Measurements from ENCODE around the gene CCDC61.

Gene CCDC61

GRCh38 chr19:46040125-46040524, 44.9 kb downstream of the CCDC61 start:
- DNase-seq (ENCODE audit: low read depth, low spot score), result no peak

DNA sequence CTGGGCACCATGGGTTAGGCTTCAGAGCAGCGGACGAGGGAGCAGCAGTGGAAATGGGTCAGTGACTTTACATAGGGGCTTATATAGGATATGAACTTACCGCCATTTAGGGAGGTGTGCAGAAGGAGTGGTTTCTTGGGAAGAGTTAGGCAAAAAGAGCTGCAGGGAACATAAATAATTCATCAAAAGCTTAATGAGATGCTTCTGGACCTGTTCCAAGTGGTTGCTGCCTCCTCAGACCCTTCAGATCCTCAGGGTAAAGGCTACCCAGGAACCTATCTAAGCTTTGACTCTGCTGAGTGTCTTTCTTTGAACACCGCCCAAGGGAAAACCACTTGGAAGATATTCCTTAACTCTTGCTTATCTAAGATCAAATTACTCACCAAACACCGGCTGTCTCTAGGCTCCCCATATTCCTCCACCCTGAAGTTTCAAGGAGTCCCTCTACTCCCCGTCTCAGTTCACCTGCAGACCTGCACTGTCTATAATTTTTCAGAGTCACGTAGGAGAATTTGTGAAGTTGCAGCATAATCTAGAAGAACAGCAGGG, 45.8 kb downstream of the CCDC61 start, which contains the start of gene IGFL4:
IGFL4 (minus strand) TSS at position 51 of the 549 bp plus-strand sequence; CDS start at position 11, 40 bp downstream.
- DNase-seq (ENCODE audit: low read depth, low spot score), result no peak

DNA sequence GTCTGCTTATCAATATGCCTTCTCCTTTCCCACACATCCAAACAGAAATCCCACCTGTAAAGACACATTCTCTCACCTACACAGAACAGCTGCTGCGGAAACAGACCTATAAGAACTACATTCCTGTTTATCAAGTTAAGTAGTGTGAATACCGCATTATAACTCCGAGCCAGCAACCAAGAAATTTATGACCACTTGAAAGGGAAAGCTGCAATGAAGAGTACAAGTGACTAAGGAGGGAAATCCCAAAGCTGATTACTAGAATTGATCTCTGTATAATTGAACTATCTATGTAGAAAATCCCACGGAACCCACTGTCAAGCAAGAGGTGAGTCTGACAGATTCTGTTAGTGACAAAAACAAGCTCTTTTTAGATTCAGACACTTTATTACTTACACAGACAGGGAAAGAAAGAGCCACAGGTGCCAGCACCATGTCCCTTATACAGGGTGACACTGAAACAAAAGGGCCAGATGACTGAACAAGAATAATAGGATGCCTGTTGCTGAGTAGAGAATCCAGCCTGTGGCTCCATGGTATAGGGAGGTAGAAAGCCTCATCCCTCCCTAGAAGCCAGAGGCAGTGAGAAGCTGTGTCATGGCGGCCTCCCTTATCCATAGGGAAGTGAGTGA, 47.1 kb downstream of the CCDC61 start:
- no peak for DNase-seq (ENCODE audit: low read depth, low spot score)

DNA sequence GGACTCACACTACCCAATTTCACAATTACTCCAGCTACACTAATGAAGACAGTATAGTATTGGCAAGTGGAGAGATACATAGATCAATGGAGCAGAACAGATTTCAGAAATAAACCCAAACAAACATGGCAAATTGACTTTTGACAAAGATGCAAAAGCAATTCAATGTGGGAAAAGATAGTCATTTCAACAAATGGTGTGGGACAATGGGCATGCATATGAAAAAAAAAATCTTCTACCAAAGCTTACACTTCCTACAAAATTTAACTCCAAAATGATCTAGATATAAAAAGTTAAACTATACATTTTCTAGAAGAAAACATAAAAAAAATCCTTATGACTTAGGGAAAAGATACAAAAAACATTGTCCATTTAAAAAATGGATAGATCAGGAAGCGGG, 48.3 kb downstream of the CCDC61 start:
- no peak for DNase-seq (ENCODE audit: low read depth, low spot score)

DNA sequence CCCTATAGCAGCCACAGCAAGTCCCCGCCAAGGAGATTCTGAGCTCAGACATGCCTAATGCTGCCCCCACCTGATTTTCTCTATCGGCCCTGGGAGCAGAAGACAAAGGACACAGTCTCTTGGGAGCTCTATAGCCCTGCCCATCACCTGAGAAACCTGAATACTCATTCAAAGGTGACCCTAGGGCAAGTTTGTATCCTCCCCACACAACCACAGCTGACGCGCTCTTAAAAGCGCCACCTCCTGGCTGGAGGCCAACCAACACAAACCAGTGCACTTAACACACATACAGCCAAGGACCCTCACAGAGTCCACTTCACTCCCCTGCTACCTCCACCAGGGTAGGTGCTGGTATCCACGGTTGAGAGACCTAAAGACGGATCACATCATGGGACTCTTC, 54.3 kb downstream of the CCDC61 start:
- DNase-seq (ENCODE audit: low read depth, low spot score), result peak; percentile 91

DNA sequence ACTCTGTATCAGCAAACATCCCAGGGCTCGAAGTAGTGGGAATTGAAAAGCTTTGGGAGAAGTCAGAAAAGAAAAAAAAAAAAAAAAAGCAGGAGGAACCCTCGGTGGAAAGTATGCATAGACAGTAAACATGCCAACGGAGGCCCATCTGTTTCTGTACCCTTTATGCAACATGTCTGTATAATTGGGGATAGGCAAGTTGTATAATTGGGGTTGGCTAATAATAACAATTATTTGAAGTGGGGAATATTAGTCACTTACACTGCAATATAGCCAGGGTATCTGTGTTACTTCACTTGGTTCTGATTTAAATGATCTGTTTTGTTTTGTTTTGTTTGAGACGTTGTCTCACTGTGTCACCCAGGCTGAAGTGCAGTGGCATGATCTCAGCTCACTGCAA, 57.6 kb downstream of the CCDC61 start:
- no peak for DNase-seq (ENCODE audit: low read depth, low spot score)

DNA sequence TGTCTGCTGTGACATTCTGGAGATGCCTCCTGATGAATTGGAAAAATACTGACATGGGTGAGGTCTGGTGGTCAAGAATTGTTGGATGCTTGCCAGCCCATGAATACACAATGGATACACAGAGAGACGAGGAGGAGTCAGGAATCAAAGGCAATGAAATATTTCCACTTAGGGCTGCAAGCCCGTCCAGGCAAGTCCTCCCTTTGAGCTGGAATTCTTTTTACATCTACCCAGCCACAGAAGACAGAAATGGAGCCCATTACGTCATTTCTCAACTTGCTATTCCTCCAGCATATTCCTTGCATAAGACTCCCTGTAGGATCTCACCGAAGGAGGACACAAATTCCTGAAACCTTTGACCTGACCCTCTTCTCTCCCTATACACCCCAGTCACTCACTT, 61.3 kb downstream of the CCDC61 start:
- DNase-seq (ENCODE audit: low read depth, low spot score), result no peak

DNA sequence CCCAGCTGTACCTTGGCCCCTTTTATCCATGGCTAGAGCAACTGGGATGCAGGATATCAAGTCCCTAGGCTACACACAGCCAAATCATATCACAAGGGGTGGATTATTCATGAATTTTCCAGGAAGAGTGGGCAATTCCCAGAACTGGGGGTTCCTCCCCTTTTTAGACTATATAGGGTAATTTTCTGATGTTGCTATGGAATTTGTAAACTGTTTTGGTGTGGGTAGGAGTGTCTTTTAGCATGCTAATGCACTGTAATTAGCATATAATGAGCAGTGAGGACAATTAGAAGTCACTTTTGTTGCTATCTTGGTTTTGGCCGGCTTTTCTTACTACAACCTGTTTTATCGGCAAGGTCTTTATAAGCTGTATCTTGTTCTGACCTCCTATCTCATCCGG, 63.5 kb downstream of the CCDC61 start:
- no peak for DNase-seq (ENCODE audit: low read depth, low spot score)

- DNase-seq (ENCODE audit: low read depth, low spot score), result no peak
Observed at GRCh38 chr19:46060012-46060411, 64.7 kb downstream of the CCDC61 start.

GRCh38 chr19:46063201-46063600, 67.9 kb downstream of the CCDC61 start:
- DNase-seq (ENCODE audit: low read depth, low spot score), result no peak

DNA sequence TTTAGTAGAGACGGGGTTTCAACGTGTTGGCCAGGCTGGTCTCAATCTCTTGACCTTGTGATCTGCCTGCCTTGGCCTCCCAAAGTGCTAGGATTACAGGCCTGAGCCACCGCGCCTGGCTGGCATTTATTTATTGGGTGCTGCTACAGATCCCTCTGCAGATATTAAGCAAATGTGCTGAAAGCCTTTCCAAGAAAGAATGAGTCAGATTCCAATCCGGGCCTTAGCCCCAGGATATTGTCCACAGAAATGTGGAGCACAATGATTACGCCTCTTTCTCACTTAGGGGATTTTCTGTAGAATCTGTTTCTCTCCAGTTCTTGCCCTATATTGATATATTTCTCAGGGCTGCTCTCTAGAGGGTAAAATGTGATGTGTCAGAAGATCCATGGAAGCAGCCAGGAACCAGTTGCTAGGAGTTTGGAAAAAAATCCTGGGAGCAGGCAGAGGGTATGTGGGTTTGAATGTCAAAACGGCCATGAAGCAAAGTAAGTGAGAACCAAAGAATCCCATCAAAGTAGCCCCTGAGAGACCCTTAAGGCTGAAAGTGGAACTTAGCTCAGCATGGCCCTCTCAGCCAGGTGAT, 70.3 kb downstream of the CCDC61 start:
- no peak for DNase-seq (ENCODE audit: low read depth, low spot score)

- DNase-seq (ENCODE audit: low read depth, low spot score), result no peak
Observed at GRCh38 chr19:46066471-46066870, 71.2 kb downstream of the CCDC61 start.

DNA sequence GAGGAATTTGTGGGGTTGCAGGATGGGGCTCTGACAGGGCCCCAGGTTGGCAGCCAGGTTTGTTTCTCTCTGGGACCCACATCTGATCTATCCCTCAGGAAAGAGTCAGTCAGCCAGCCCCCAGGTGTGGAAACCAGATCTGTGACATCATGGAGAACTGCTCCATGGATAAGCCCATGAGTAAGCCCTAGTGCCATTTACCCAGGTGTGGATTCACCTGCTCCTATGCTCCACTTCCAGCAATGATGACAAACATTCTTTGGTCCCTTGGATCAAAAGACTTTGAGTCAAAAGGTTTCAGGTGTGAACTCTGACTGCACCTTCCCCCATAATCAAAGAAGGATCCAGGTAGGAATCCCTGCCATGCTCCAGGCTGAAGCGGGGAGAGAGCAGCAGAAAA, 72.4 kb downstream of the CCDC61 start:
- DNase-seq (ENCODE audit: low read depth, low spot score), result no peak
